ENCODE results near the gene LMOD2.

- no peak for TF ChIP-seq POU6F1 (CRISPR knock-in tag; IDR thresholded peaks at IDR 0.05; ENCODE audit: borderline replicate concordance, low read depth)
- no peak for TF ChIP-seq ZFP30 (CRISPR knock-in tag; IDR thresholded peaks at IDR 0.05)
- TF ChIP-seq ZNF70 (CRISPR knock-in tag; IDR thresholded peaks at IDR 0.05): no peak
- TF ChIP-seq ZNF8 (CRISPR knock-in tag; IDR thresholded peaks at IDR 0.05): no peak
- no peak for TF ChIP-seq ZFP3 (CRISPR knock-in tag; IDR thresholded peaks at IDR 0.05)
- TF ChIP-seq TSHZ2 (CRISPR knock-in tag; IDR thresholded peaks at IDR 0.05): no peak
- no peak for TF ChIP-seq CSRNP3 (CRISPR knock-in tag; IDR thresholded peaks at IDR 0.05)
- TF ChIP-seq RARB (CRISPR knock-in tag; IDR thresholded peaks at IDR 0.05): no peak
- TF ChIP-seq PATZ1 (CRISPR knock-in tag; IDR thresholded peaks at IDR 0.05; ENCODE audit: borderline replicate concordance): no peak
- no peak for TF ChIP-seq BACH2 (CRISPR knock-in tag; IDR thresholded peaks at IDR 0.05; ENCODE audit: borderline replicate concordance)
- TF ChIP-seq GLIS3 (CRISPR knock-in tag; IDR thresholded peaks at IDR 0.05): no peak
- TF ChIP-seq CSDC2 (CRISPR knock-in tag; IDR thresholded peaks at IDR 0.05): no peak
These were observed 21.5 kb downstream of the LMOD2 start for GRCh38 chr7:123677061-123677715.

Measured in SK-N-SH treated with all-trans-retinoic acid at 6 μM for 48 hours (cell line).